Measurements from ENCODE around the gene LRRC4. TPM values are rescaled to one million over a fixed set of nuclear protein-coding genes. Genes with fewer than 3 reads are reported as not detected.

The LRRC4 gene
- not detected in 5 replicates for total RNA-seq (2022; extraction: Qiagen RNA extraction; ENCODE audit: low read depth)

GRCh38 chr7:128030654-128031611, at the start of gene LRRC4:
Gene LRRC4 (minus strand): TSS chr7:128031437. CDS start chr7:128030640, 797 bp downstream.

Other genes with a start within 250 kb of the LRRC4 start
- gene LEP, start 209.8 kb upstream of the LRRC4 start, total RNA-seq (2022; extraction: Qiagen RNA extraction; ENCODE audit: low read depth), result not detected in 5 replicates

All from A549 treated with CpdA at 1 μM for 4 hours (cell line).